HL-60 (cell line): ENCODE measurements around the gene TAS1R1.

Experiments used
- DNase-seq, 2 experiments: peaks; one replicate each; pipeline ENCODE4 v3.0.0-alpha.2; 2010 to 2020; ENCODE audit warnings: low read depth in 1 of 2, low spot score in 1 of 2
- H3K27ac ChIP-seq: fragments of 250-450 bp; sonication (Bioruptor Pico); replicated peaks from 2 replicates; pipeline ENCODE4 v1.5.1; 2020; ENCODE audit warnings: mild to moderate bottlenecking, moderate library complexity
- H3K27me3 ChIP-seq: fragments of 250-450 bp; sonication (Bioruptor Pico); 2 replicates; pipeline ENCODE4 v1.5.1; 2021; ENCODE audit warnings: mild to moderate bottlenecking, moderate library complexity; ENCODE audit not compliant: insufficient read depth, poor library complexity, severe bottlenecking
- H3K4me3 ChIP-seq: replicated peaks from 2 replicates; pipeline ENCODE4 v1.5.1; 2011; ENCODE audit warnings: mild to moderate bottlenecking, control low read depth, low read length; ENCODE audit not compliant: insufficient read depth
- GABPA ChIP-seq: IDR thresholded peaks from 2 replicates; pipeline ENCODE4 v1.6.1; 2012; ENCODE audit warnings: low read depth
- POLR2AphosphoS5 ChIP-seq: IDR thresholded peaks from 2 replicates; pipeline ENCODE4 v1.6.1; 2012; ENCODE audit warnings: low read depth
- SPI1 ChIP-seq: IDR thresholded peaks from 2 replicates; pipeline ENCODE4 v1.6.1; 2012; ENCODE audit warnings: low read depth, mild to moderate bottlenecking, borderline replicate concordance
- TF ChIP-seq, protein P1 (sequence below): IDR thresholded peaks from 2 replicates; pipeline ENCODE4 v1.6.1; 2012; ENCODE audit warnings: low read depth; ENCODE audit not compliant: insufficient replicate concordance
- TF ChIP-seq, protein P2 (sequence below): IDR thresholded peaks from one replicate; pipeline ENCODE4 v1.5.1; 2011; ENCODE audit warnings: low read length, control low read depth, inconsistent platforms; ENCODE audit not compliant: insufficient read depth

TAS1R1 gene

DNA sequence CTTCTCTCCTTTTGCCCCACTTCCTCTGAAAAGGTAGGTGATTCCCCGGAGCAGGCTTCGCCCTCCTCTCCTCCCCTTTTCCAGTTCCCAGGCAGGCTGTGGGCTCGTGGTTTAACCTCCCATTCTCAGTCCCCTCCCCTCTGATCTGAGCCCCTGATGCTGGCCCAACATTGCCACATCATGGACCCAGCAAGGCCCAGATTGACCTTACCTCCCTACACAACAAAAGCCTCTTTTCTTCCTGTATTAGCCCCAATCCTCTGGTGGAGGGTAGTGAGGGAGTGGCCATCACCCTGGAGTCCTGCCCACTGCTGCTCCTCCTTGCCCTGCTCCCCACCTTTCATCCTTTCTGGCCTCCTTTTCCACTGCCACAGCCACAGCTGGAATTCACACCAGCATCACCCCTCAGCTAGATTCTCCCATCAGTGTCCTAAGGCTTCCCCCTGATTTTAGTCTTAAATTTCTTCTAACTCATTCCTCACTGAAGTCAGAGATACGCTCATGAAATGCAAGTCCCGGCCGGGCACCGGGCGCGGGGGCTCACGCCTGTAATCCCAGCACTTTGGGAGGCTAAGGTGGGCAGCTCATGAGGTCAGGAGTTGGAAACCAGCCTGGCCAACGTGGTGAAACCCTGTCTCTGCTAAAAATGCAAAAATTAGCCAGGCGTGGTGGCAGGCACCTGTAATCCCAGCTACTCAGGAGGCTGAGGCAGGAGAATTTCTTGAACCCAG is 17.7 kb downstream of the TAS1R1 start:
- H3K4me3 ChIP-seq, result no peak overlapping the region
- TF ChIP-seq, protein P1, sequence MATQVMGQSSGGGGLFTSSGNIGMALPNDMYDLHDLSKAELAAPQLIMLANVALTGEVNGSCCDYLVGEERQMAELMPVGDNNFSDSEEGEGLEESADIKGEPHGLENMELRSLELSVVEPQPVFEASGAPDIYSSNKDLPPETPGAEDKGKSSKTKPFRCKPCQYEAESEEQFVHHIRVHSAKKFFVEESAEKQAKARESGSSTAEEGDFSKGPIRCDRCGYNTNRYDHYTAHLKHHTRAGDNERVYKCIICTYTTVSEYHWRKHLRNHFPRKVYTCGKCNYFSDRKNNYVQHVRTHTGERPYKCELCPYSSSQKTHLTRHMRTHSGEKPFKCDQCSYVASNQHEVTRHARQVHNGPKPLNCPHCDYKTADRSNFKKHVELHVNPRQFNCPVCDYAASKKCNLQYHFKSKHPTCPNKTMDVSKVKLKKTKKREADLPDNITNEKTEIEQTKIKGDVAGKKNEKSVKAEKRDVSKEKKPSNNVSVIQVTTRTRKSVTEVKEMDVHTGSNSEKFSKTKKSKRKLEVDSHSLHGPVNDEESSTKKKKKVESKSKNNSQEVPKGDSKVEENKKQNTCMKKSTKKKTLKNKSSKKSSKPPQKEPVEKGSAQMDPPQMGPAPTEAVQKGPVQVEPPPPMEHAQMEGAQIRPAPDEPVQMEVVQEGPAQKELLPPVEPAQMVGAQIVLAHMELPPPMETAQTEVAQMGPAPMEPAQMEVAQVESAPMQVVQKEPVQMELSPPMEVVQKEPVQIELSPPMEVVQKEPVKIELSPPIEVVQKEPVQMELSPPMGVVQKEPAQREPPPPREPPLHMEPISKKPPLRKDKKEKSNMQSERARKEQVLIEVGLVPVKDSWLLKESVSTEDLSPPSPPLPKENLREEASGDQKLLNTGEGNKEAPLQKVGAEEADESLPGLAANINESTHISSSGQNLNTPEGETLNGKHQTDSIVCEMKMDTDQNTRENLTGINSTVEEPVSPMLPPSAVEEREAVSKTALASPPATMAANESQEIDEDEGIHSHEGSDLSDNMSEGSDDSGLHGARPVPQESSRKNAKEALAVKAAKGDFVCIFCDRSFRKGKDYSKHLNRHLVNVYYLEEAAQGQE, result no peak
- no peak for TF ChIP-seq SPI1
- H3K27me3 ChIP-seq, result no peaks in the 10 kb centered on the region
- no peak for DNase-seq
- H3K27ac ChIP-seq, result no peak overlapping the region

DNA sequence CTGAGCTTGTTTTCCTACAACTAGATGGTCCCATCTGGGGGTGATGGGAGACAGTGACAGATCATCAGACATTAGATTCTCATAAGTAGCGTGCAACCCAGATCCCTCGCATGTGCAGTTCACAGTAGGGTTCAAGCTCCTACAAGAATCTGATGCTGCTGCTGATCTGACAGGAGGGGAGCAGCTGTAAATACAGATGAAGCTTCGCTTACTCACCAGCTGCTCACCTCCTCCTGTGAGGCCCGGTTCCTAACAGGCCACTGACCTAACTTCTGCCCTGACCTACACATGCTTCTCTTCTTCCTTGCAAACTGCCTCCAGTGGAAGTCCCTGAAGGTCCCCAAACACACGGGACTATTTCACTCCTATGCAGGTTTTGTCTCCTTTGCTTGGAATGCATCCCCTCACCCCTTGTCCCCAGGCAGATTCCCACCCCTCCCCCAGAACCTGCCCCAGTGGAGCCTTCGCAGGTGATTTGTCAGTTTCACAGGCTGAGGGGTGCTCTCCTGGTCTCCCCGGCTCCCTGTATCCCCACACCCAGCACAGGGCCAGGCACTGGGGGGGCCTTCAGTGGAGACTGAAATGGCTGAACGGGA is 19.0 kb downstream of the TAS1R1 start:
- Histone ChIP-seq H3K4me3 (no peak overlapping the region), H3K27ac (no peak overlapping the region), H3K27me3 (no peaks in the 10 kb centered on the region)
- no peak for DNase-seq
- no peak for TF ChIP-seq GABPA
- TF ChIP-seq, protein P2, sequence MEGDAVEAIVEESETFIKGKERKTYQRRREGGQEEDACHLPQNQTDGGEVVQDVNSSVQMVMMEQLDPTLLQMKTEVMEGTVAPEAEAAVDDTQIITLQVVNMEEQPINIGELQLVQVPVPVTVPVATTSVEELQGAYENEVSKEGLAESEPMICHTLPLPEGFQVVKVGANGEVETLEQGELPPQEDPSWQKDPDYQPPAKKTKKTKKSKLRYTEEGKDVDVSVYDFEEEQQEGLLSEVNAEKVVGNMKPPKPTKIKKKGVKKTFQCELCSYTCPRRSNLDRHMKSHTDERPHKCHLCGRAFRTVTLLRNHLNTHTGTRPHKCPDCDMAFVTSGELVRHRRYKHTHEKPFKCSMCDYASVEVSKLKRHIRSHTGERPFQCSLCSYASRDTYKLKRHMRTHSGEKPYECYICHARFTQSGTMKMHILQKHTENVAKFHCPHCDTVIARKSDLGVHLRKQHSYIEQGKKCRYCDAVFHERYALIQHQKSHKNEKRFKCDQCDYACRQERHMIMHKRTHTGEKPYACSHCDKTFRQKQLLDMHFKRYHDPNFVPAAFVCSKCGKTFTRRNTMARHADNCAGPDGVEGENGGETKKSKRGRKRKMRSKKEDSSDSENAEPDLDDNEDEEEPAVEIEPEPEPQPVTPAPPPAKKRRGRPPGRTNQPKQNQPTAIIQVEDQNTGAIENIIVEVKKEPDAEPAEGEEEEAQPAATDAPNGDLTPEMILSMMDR, result no peak
- TF ChIP-seq, protein P1, result no peak
- TF ChIP-seq POLR2AphosphoS5, result no peak
- no peak for TF ChIP-seq SPI1

DNA sequence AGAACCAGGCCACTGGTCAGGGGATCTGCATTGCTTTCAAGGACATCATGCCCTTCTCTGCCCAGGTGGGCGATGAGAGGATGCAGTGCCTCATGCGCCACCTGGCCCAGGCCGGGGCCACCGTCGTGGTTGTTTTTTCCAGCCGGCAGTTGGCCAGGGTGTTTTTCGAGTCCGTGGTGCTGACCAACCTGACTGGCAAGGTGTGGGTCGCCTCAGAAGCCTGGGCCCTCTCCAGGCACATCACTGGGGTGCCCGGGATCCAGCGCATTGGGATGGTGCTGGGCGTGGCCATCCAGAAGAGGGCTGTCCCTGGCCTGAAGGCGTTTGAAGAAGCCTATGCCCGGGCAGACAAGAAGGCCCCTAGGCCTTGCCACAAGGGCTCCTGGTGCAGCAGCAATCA is 19.7 kb downstream of the TAS1R1 start:
- DNase-seq, result no peak
- Histone ChIP-seq H3K4me3 (no peak overlapping the region), H3K27ac (no peak overlapping the region), H3K27me3 (no peaks in the 10 kb centered on the region)
- TF ChIP-seq SPI1, result no peak
- no peak for TF ChIP-seq POLR2AphosphoS5
- TF ChIP-seq, protein P1, result no peak
- TF ChIP-seq, protein P2, result no peak
- TF ChIP-seq GABPA, result no peak
